ENCODE results near the gene PJA2.
A peak's percentile ranks its signal among the peaks of the same experiment; 100 is the strongest.

Gene PJA2

DNA sequence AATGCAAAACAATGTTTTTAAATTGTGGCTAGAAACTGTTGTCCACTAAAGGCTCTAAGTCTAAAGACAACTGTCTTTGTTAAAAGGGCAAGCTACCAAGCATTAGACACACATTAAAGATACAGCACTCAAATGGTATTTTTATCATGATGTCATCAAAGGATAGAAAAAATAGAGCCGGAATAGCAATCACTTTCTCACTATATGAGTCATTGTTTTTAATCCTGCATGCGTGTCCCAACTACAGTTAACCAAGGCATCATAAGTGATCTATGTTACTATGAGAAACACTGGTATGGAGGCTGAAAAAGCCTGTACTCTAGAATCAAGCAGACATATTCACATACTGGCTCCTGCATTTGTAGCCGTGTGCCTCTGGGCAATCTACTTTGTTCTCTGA is 1.9 kb upstream of the PJA2 start:
- no peak overlapping the region for H3K4me3 ChIP-seq (replicated peaks; ENCODE audit: insufficient read depth, low read length)
- H3K27me3 ChIP-seq (ENCODE audit: insufficient read depth, poor library complexity, severe bottlenecking): no peaks in the 10 kb centered on the region
- no peak for DNase-seq (ENCODE audit: low read depth in 1 of 2, low spot score in 1 of 2)
- TF ChIP-seq SPI1 (IDR thresholded peaks at IDR 0.05; ENCODE audit: borderline replicate concordance, low read depth) (no peak), POLR2AphosphoS5 (IDR thresholded peaks at IDR 0.05; ENCODE audit: low read depth) (no peak), GABPA (IDR thresholded peaks at IDR 0.05; ENCODE audit: low read depth) (no peak)
- TF ChIP-seq, protein P1, sequence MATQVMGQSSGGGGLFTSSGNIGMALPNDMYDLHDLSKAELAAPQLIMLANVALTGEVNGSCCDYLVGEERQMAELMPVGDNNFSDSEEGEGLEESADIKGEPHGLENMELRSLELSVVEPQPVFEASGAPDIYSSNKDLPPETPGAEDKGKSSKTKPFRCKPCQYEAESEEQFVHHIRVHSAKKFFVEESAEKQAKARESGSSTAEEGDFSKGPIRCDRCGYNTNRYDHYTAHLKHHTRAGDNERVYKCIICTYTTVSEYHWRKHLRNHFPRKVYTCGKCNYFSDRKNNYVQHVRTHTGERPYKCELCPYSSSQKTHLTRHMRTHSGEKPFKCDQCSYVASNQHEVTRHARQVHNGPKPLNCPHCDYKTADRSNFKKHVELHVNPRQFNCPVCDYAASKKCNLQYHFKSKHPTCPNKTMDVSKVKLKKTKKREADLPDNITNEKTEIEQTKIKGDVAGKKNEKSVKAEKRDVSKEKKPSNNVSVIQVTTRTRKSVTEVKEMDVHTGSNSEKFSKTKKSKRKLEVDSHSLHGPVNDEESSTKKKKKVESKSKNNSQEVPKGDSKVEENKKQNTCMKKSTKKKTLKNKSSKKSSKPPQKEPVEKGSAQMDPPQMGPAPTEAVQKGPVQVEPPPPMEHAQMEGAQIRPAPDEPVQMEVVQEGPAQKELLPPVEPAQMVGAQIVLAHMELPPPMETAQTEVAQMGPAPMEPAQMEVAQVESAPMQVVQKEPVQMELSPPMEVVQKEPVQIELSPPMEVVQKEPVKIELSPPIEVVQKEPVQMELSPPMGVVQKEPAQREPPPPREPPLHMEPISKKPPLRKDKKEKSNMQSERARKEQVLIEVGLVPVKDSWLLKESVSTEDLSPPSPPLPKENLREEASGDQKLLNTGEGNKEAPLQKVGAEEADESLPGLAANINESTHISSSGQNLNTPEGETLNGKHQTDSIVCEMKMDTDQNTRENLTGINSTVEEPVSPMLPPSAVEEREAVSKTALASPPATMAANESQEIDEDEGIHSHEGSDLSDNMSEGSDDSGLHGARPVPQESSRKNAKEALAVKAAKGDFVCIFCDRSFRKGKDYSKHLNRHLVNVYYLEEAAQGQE (IDR thresholded peaks at IDR 0.05; ENCODE audit: insufficient replicate concordance, low read depth): no peak
- TF ChIP-seq, protein P2, sequence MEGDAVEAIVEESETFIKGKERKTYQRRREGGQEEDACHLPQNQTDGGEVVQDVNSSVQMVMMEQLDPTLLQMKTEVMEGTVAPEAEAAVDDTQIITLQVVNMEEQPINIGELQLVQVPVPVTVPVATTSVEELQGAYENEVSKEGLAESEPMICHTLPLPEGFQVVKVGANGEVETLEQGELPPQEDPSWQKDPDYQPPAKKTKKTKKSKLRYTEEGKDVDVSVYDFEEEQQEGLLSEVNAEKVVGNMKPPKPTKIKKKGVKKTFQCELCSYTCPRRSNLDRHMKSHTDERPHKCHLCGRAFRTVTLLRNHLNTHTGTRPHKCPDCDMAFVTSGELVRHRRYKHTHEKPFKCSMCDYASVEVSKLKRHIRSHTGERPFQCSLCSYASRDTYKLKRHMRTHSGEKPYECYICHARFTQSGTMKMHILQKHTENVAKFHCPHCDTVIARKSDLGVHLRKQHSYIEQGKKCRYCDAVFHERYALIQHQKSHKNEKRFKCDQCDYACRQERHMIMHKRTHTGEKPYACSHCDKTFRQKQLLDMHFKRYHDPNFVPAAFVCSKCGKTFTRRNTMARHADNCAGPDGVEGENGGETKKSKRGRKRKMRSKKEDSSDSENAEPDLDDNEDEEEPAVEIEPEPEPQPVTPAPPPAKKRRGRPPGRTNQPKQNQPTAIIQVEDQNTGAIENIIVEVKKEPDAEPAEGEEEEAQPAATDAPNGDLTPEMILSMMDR (IDR thresholded peaks at IDR 0.05; ENCODE audit: insufficient read depth, low read length): no peak
- peak overlapping the region; percentile 91 for H3K27ac ChIP-seq (replicated peaks)

- Histone ChIP-seq H3K4me3 (replicated peaks; ENCODE audit: insufficient read depth, low read length) (peak overlapping the region; percentile 44), H3K27me3 (ENCODE audit: insufficient read depth, poor library complexity, severe bottlenecking) (no peaks in the 10 kb centered on the region), H3K27ac (replicated peaks) (peak overlapping the region; percentile 91)
- DNase-seq (ENCODE audit: low read depth in 1 of 2, low spot score in 1 of 2): no peak
- TF ChIP-seq GABPA (IDR thresholded peaks at IDR 0.05; ENCODE audit: low read depth) (no peak), POLR2AphosphoS5 (IDR thresholded peaks at IDR 0.05; ENCODE audit: low read depth) (no peak), SPI1 (IDR thresholded peaks at IDR 0.05; ENCODE audit: borderline replicate concordance, low read depth) (no peak)
- TF ChIP-seq, protein P2 (IDR thresholded peaks at IDR 0.05; ENCODE audit: insufficient read depth, low read length): no peak
- TF ChIP-seq, protein P1 (IDR thresholded peaks at IDR 0.05; ENCODE audit: insufficient replicate concordance, low read depth): no peak
Measured at GRCh38 chr5:109411149-109411514, 1.4 kb upstream of the PJA2 start.

- H3K4me3 ChIP-seq (replicated peaks; ENCODE audit: insufficient read depth, low read length): peak overlapping the region; percentile 44
- no peaks in the 10 kb centered on the region for H3K27me3 ChIP-seq (ENCODE audit: insufficient read depth, poor library complexity, severe bottlenecking)
- H3K27ac ChIP-seq (replicated peaks): peak overlapping the region; percentile 91
- DNase-seq (ENCODE audit: low read depth in 1 of 2, low spot score in 1 of 2): peak; percentile 28 to 54
- TF ChIP-seq SPI1 (IDR thresholded peaks at IDR 0.05; ENCODE audit: borderline replicate concordance, low read depth) (no peak), POLR2AphosphoS5 (IDR thresholded peaks at IDR 0.05; ENCODE audit: low read depth) (no peak), GABPA (IDR thresholded peaks at IDR 0.05; ENCODE audit: low read depth) (no peak)
- TF ChIP-seq, protein P1 (IDR thresholded peaks at IDR 0.05; ENCODE audit: insufficient replicate concordance, low read depth): no peak
- TF ChIP-seq, protein P2 (IDR thresholded peaks at IDR 0.05; ENCODE audit: insufficient read depth, low read length): no peak
Measured at GRCh38 chr5:109410389-109411148, 795 bp upstream of the PJA2 start.

Data from HL-60 (cell line).